Psoas muscle (tissue), 8 donors: ENCODE data around the gene ARHGEF7. TPM values are rescaled to one million over a fixed set of nuclear protein-coding genes. Genes with fewer than 3 reads are reported as not detected.

ENCODE experiments used
- ATAC-seq, 4 donors: fragments of 200-7000 bp; cut with Tn5 transposase; one replicate each; pipeline ENCODE4 v1.9.1; 2020; ENCODE audit warnings: moderate library complexity in 3 of 4, mild to moderate bottlenecking in 2 of 4
- DNase-seq, 2 donors: peaks; one replicate each; pipeline ENCODE4 v3.0.0-alpha.2; 2020
- H3K27ac ChIP-seq: fragments of 200-600 bp; one replicate; pipeline ENCODE4 v1.8.0; 2022
- H3K27me3 ChIP-seq, 3 donors: fragments of 200-600 bp in 1 of 3; one replicate each; pipeline versions ENCODE4 v1.6.1 to v1.8.0; 2013 to 2022; ENCODE audit warnings: low read length in 2 of 3, mild to moderate bottlenecking in 2 of 3, moderate library complexity in 1 of 3; ENCODE audit not compliant: insufficient read depth in 3 of 3
- H3K36me3 ChIP-seq, 2 donors: fragments of 200-600 bp in 1 of 2; one replicate each; pipeline versions ENCODE4 v1.6.1 to v1.8.0; 2013 to 2022; ENCODE audit warnings: low read depth in 1 of 2, mild to moderate bottlenecking in 1 of 2, moderate library complexity in 1 of 2; ENCODE audit not compliant: insufficient read depth in 1 of 2
- H3K4me1 ChIP-seq: fragments of 200-600 bp; one replicate; pipeline ENCODE4 v1.8.0; 2022
- H3K4me3 ChIP-seq: fragments of 200-600 bp; one replicate; pipeline ENCODE4 v1.8.0; 2022; ENCODE audit warnings: mild to moderate bottlenecking
- H3K9me3 ChIP-seq: fragments of 200-600 bp; one replicate; pipeline ENCODE4 v1.8.0; 2022
- CTCF ChIP-seq: fragments of 200-600 bp; IDR thresholded peaks from one replicate; pipeline ENCODE4 v1.8.0; 2022; ENCODE audit warnings: antibody characterized with exemption
- WGBS, 3 donors: extraction: QIAGEN DNeasy Blood & Tissue Kit; methylation state at CpG; one replicate each; pipeline versions ENCODE4 v1.1.6 to v1.1.7; 2013; 5-methylcytosine and 5-hydroxymethylcytosine counted together
- intact Hi-C, 2 donors: fragments of 100-400 bp; cut with DNase I; formaldehyde crosslinking; loops; one replicate each; pipeline versions ENCODE4 v1.11.0 to v1.14.2; 2022
- polyA plus RNA-seq, 3 donors: library from polyadenylated mRNA; stranded (reverse); fragments of 200-250 nt; gene quantifications; one replicate each; pipeline ENCODE4 v1.2.3, GENCODE V29; 2013
- total RNA-seq, 4 donors: library from RNA; stranded (reverse); fragmentation: NEBNext Ultra II Directional in 2 of 4; extraction: Animal tissue kit (Norgen Biotek cat#: 25700) in 2 of 4; gene quantifications; one replicate each; pipeline versions ENCODE4 v1.2.1 to v1.2.4, GENCODE V29; 2021 to 2023
- donor health status: healthy with polysubstance abuse.
- donor health status: DM: no; HTN: no; CAD: no; lungs with moderate emphysema.
- donor health status: Bipolar disorder and iron deficiency.
- donor health status: healthy.
- donor health status: DM: yes; HTN: yes; CAD: no.
- donor health status: DM: no; HTN: no; CAD: no.
- donor health status: DM: no; HTN: no; CAD: no.
- donor health status: DM: yes; HTN: yes; CAD: no.

Gene ARHGEF7
- total and polyA plus RNA-seq, 7 donors: 21.6 to 53.6 (median 46.8) TPM

DNA sequence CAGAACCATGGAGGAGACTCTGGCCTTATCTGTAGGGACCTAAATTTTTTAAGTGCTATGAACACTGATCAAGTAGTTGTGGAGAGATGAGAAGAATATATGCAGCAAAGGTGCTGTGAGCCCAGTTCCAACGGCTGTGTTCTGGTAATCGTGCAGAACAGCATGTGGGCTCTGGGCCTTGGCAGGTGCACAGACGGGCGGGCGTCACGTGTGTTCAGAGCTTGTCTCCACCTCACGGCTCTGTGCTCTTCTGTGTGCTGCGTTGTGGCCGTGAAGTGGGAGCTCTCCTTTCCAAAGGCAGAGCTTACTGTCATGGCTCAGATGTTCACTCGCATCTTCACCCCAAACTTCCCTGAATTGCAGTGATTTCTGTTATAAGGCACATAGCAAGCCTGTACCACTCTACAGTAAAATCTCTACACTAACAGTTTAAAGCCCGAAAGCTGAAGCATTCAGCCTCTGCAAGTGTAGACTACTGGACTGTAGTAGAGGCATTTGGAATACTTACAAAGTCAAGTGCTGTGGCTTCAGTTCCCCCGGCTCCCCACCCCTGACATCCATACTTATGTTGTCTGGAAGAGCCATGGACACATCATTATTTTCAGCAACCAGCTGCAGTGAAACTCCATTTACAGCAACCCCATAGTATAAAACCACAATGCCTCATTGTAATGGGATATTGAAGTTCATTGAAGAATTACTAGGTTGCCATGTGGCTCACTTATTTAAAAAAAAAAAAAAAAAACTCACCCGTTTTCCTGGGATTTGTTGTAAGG is 177.8 kb downstream of the ARHGEF7 start:
- H3K27ac ChIP-seq: no peak overlapping the region
- intact Hi-C loops: no loop called here
- H3K27me3 ChIP-seq: no peaks in the 10 kb centered on the region
- peaks cover 6 to 97% of the 10 kb centered on the region in 2 donors for H3K36me3 ChIP-seq
- no peak for ATAC-seq
- TF ChIP-seq CTCF: no peak
- WGBS, 3 donors: 80 to 90% (median 80%) methylated on average over 13 of the region's 13 CpGs
- DNase-seq: no peak
- H3K9me3 ChIP-seq: no peaks in the 10 kb centered on the region
- no peak overlapping the region for H3K4me3 ChIP-seq
- H3K4me1 ChIP-seq: no peaks in the 10 kb centered on the region

- H3K4me1 ChIP-seq: no peaks in the 10 kb centered on the region
- H3K36me3 ChIP-seq: peaks cover 6 to 82% of the 10 kb centered on the region in 2 donors
- H3K4me3 ChIP-seq: no peak overlapping the region
- no peak overlapping the region for H3K27ac ChIP-seq
- no peaks in the 10 kb centered on the region for H3K9me3 ChIP-seq
- TF ChIP-seq CTCF: no peak
- intact Hi-C loops: no loop called here
- no peaks in the 10 kb centered on the region for H3K27me3 ChIP-seq
- ATAC-seq (no peak), DNase-seq (no peak)
- WGBS, 3 donors: 93 to 95% (median 95%) methylated on average over 9 of the region's 9 CpGs
These were observed 180.8 kb downstream of the ARHGEF7 start for GRCh38 chr13:111295886-111296285.

- H3K4me3 ChIP-seq: no peak overlapping the region
- no peaks in the 10 kb centered on the region for H3K4me1 ChIP-seq
- no peak for TF ChIP-seq CTCF
- H3K36me3 ChIP-seq: peaks cover 6 to 82% of the 10 kb centered on the region in 2 donors
- DNase-seq (no peak), ATAC-seq (no peak)
- H3K27ac ChIP-seq: no peak overlapping the region
- intact Hi-C loops: no loop called here
- H3K27me3 ChIP-seq: no peaks in the 10 kb centered on the region
- no peaks in the 10 kb centered on the region for H3K9me3 ChIP-seq
- WGBS, 3 donors: 84 to 92% (median 88%) methylated on average over 6 of the region's 6 CpGs
These were observed 181.3 kb downstream of the ARHGEF7 start for GRCh38 chr13:111296417-111296816.

DNA sequence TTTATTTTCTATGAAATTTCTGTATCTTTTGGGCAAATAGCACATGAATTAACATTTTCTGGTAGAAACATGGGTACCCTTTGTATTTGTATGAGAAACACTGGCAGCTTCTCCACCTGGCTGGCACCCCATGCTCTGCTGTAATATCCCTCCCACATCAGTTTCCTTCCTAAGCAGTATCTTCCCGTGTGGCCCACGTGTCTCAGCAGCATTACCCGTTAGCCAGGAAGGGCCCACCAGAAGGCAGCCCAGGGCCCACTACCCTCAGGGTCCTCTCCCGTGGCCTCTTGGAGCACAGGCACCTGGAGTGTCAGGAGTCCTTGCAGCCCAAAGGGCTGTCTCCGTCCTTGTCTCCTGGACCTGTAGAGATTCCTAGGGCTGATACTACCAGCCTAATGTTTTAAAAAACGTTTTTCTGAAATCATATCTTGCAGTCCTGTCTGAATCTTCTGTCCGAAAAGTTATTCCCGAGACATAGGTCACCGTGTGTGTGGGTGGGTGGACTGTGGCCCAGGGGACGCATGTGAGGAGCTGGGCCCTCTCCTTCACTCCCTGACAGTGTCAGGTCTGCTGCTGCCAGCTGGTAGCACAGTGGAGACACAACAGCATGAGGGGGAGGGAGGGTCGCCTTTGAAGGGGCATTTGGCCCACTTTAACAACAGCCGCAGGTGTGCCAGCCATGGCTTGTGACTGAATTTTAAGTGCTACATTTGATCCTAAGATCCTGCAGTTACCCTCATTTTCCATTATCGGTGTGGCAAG is 183.3 kb downstream of the ARHGEF7 start:
- ATAC-seq: peak in 2 of 4 donors; percentile 37 to 44
- no peak overlapping the region for H3K27ac ChIP-seq

More for the DNA sequence above, 183.3 kb downstream of the ARHGEF7 start:
- no peaks in the 10 kb centered on the region for H3K27me3 ChIP-seq
- H3K36me3 ChIP-seq: peaks cover 6 to 82% of the 10 kb centered on the region in 2 donors
- no peak for TF ChIP-seq CTCF
- DNase-seq: no peak
- H3K4me1 ChIP-seq: no peaks in the 10 kb centered on the region
- 58 to 81% (median 72%) methylated on average over 13 of the region's 13 CpGs for WGBS, 3 donors
- H3K9me3 ChIP-seq: no peaks in the 10 kb centered on the region
- no peak overlapping the region for H3K4me3 ChIP-seq
- intact Hi-C loops: no loop called here
